HG02870 (cell line): ENCODE data around the gene JMJD1C.

ENCODE experiments used
- ATAC-seq: cut with Tn5 transposase; IDR thresholded peaks from one replicate; pipeline ENCODE4 v1.9.1; 2021; ENCODE audit warnings: mild to moderate bottlenecking, moderate library complexity; ENCODE audit not compliant: unreplicated experiment

The JMJD1C gene

GRCh38 chr10:63264617-63265221, 201.1 kb downstream of the JMJD1C start:
- no peak for ATAC-seq

DNA sequence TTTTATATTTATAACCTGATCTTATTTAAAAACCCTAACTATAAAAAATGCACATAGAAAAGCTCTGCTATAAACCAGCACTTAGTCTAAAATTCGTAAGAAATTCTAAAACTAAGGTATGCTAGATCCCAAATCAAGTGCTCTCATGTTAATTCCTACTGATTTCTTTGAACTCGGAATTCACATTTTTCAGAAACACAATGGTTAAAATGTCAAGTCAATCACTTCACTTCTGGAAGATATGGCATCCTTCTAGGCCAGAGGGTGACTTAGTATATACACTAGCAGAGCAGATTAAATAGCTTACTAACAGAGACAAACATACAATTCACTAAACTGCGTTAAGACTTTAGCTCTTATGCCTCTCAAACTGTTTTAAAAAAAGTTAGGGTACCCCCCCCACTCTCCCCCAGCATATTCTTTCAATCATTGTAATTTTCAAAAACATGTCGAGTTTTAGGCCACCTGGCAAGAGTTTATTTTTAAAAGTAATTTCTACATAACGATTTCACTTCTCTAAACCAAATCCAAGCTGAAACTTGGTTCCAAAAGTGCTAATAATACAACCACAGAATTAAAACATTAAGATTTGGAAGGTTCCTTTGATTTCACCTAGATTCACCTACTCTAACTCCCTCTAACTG, 203.2 kb downstream of the JMJD1C start:
- no peak for ATAC-seq

GRCh38 chr10:63261496-63261895, 204.3 kb downstream of the JMJD1C start:
- ATAC-seq = peak; percentile 45

- ATAC-seq = no peak
These were observed 204.9 kb downstream of the JMJD1C start for GRCh38 chr10:63260860-63261251.

- ATAC-seq = no peak
These were observed 205.5 kb downstream of the JMJD1C start for GRCh38 chr10:63260103-63260859.

- ATAC-seq = no peak
These were observed 206.7 kb downstream of the JMJD1C start for GRCh38 chr10:63258920-63259678.

DNA sequence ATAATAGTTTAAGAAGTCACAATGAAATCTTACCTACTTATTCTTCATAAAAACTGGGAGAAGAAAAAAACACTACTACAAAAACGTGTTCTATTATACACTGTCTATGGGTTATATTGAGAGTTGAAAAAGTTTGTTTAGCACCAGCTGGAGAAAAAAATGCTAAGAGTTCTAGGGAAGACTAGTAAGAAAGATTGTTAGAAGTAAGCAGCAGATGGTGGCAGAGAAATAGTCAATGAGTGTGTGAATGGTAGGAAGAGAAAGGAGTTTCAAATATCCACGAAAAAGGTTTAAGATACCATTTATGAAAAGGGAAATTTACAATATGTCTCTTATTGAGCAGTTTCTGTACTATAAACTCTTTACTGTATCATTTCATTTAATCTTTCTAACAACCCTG, 208.0 kb downstream of the JMJD1C start:
- no peak for ATAC-seq

DNA sequence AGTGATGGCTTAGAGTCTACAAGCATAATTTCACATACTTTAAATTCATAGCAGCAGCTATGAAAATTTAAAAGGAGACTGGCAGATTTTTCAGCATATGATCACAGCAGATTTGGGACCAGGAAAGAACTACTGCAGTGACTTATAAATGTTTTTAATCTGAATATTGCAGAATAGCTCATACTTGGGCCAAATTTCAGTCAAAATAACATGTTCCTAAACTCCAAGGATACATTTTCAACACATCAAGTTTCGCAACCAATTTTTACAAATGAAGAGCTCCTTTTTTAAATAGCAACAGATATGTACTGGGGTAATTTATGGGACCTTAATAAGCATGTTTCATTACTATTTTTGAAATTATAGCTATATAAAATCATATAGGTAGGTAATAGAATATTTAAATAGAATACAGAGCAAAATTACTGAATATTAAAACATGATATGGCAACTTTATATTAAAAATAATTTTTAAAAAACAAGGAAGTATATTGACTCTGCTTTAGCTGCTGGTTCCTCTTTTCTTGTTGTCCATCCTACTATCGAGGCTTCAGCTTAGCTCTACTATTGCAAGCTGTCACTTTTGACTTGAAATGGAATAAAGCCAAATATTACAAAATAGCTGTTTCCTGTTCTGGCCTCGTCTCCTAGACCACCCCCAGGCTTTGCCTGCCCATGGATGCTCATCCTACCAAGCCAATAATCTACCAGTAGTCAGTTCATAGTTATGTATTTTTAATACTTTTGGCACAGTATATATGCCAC, 209.6 kb downstream of the JMJD1C start:
- ATAC-seq = no peak

DNA sequence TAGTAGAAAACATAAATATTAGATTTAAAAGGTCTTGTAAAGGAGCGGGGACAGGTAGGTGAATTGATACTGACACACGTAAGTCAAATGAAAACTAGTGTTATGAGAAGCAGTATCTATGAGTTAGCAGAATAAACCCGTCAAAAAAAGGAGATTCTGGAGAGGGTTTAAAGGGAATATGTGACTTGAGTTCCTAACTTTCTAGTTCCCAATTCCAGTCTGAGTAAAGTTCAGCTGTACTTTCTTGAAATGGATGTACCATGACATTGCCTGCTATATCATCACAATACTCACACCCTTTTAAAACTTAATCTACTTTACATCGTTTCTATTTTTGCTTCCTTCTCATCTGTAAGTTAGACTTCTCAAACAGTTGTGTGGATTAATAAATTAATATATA, 210.5 kb downstream of the JMJD1C start:
- ATAC-seq = no peak

- ATAC-seq = no peak
These were observed 212.7 kb downstream of the JMJD1C start for GRCh38 chr10:63253040-63253439.

- no peak for ATAC-seq
These were observed 213.5 kb downstream of the JMJD1C start for GRCh38 chr10:63252095-63252762.

DNA sequence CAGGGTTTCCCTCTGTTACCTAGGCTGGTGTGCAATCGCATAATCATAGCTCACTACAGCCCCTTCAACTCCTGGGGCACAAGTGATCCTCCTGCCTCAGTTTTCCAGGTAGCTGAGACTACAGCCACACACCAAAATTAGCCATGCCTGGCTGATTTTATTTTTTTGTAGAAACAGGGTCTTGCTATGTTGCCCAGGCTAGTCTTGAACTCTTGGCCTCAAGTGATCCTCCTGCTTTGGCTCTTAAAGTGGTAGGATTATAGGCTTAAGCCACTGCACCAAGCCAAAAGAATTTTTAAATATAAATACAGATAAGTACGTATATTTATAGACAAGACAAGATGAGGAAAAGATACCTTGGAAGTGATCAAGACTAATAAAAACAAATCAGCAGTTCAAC, 215.7 kb downstream of the JMJD1C start:
- ATAC-seq = no peak

- ATAC-seq = no peak
These were observed 218.0 kb downstream of the JMJD1C start for GRCh38 chr10:63247771-63248170.

- ATAC-seq = no peak
These were observed 219.4 kb downstream of the JMJD1C start for GRCh38 chr10:63246356-63246755.

DNA sequence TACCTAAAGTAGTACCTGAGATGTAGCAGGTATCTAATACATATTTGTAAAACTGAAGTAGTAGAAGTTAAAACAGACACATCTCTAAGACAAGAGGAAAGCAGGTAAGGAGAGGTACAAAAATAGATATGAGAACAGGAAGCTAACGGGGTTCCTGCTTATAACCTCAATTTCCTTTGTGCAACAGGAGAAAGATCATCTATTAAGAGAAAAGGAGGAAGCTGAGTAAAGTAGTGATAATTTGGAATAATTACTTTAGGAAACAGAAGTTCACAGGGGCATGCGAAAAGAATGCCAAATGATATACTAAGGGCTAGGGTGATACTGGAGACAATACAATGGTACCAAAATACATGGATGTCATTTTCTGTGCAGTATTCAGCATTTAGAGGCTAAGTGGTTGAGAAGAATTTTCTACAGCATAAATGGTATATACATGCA, 223.9 kb downstream of the JMJD1C start:
- ATAC-seq = no peak

- ATAC-seq = no peak
These were observed 225.0 kb downstream of the JMJD1C start for GRCh38 chr10:63240807-63241206.

DNA sequence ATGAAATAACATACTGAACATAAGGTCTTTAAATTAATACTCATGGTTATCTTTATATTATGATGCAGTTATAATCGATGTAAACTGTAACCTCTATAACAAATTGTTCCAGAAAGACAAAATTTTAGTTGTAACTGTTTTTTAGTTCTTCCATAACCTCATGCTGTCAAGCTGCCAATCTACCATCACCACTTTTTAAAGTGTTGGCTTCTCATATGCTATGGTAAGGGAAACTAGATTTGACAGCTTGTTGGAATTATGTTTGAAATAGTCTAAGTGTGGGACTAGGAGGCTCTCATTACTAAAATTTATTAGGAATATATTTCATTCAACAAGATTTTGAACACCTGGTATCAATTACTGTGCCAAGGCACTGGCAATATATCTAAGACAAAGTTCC, 227.3 kb downstream of the JMJD1C start:
- no peak for ATAC-seq

- no peak for ATAC-seq
These were observed 228.4 kb downstream of the JMJD1C start for GRCh38 chr10:63237396-63237795.

GRCh38 chr10:63236113-63236935, 229.5 kb downstream of the JMJD1C start:
- peak; percentile 98 for ATAC-seq
